NCI-H82 treated with DMSO at 0.1 percent for 48 hours (cell line): ENCODE results near the gene SNED1.

ENCODE experiments used
- DNase-seq: peaks from one replicate; lab custom pipeline; 2025; ENCODE audit not compliant: unreplicated experiment; lab: John Stamatoyannopoulos, UW

SNED1 gene

DNA sequence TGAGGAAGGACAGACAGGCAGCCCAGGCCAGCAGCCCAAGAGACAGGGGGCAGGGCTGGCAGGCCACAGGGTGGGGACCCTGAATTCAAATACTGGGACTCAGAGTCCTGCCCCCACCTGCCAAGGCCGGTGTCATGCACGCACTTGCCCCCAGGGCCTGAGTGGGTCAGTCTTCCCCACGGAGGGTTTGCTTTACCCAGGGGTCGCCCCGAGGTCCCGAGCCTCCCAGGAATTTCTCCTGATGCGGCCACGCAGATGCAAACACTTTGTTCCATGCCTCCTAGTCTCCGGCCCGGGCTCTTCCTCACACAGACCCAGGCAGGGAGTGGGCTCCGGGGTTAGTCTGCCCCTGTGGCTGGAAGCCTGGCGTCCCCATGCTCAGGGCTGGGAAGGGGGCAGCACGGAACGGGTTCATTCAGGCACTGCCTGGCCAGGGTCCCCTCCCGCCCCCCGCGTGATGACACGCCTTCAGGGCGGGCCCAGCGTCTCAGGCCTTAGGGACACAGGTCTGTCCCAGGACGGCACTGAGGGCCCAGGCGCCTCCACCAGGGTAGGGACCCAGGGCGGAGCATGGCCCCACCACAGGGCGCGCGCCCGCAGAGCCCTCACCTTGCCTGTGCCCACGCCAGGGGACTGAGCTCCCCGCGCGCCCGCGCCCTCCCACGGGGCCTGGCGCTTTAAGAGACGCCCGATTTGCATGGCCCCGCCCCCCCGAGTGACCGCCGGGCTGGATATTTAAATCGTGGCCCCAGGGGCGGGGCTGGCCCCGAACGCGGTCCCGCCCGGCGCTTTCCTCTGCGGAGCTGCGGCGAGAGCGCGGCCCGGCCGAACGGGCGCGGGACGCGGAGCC, at the start of gene SNED1:
Gene SNED1, plus strand, starts transcription at position 763 of the 850 bp plus-strand sequence. CDS start 220 bp downstream, outside the sequence.
- peak; percentile 11 for DNase-seq

DNA sequence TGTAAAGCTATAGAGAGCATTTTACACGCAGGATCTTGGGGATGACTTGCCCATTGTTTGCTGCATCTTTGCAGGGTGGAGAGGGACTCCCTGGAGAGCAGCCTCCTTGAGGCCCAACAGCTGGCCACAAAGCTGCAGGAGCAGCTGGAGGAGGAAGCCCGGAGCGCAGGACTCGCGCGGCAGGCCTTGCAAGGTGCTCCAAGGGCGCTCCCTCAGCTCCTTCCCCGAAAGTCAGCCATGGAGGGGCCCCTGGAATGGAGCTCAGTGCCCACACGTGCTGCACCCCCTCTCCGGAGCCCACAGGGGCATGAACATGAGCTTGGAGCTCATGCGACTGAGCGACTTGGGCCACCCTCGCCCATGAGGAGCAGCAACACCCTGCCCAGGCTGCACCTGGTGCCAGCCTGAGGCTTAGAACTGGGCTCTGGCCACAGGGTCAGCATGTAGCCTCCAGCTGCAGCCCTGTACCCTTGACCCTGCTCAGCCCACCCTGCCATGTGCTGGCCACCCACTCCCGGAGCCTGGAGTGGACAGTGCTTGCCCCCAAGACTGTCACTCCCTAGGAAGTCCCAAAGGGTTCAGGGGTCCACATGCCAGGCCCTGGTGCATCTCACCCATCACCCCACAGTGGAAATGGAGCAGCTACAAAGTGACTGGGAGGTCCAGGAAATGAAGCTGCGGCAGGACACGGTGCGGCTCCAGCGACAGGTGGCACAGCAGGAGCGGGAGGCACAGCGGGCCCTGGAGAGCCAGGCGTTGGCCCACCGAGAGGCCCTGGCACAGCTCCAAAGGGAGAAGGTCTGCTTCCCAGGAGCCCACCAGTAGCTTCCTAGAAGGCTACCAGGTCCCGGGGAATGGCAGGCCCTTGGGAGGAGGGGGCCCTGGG, 49.3 kb upstream of the SNED1 start:
- no peak for DNase-seq

DNA sequence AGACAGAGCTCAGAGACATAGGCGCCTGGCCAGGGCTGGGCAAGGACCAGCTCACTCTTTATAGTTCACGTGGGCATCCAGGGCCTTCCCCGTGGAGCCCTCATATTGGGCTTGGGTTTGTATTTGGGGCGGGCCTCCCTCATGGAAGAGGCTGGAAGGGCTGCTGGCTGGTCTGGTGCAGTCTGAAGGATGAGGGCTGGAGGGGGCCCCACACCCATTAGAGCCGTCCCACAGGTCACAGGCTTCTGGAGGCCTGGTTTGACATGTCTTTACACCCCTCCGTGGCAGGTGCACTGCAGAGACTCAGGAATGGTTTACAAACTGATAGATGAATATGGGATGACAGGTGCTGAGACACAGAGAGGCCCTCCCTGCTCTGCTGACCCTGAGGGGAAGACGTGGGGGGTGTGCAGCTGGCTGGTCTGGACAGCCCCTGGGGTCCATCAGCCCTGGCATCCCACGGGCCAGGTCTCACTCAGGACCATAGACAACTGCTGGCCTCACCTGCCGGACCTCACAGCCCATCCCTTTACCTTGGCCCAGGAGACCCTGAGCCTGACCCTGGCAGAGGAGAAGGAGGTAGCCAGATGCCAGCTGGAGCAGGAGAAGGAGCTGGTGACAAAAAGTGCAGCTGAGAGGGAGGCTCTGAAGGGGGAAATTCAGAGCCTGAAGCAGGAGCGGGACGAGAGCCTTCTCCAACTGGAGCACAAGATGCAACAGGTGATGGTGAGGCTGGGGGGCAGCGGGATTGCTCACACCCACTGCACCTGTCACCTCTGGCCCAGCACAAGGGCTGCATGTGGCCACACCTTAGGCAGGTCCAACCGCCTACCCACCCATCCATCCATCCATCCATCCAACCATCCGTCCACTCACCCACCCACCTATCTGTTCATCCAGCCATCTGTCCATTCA, 48.4 kb upstream of the SNED1 start:
- no peak for DNase-seq

DNA sequence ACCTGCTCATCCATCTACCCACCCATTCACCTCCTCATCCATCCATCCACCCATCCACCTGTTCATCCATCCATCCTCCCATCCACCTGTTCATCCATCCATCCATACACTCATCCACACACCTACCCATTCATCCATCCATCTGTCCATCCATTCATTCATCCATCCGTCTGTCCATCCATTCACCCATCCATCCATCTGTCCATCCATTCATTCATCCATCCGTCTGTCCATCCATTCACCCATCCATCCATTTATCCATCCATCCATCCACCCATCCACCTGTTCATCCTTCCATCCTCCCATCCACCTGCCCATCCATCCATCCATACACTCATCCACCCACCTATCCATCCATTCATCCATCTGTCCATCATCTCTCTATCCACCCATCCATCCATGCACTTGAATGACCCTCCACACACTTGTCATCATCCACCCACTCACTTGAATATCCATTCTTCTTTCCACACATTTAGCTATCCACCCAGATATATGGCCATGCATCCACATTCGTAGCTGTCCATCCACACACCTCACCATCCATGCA, 47.3 kb upstream of the SNED1 start:
- DNase-seq = no peak

DNA sequence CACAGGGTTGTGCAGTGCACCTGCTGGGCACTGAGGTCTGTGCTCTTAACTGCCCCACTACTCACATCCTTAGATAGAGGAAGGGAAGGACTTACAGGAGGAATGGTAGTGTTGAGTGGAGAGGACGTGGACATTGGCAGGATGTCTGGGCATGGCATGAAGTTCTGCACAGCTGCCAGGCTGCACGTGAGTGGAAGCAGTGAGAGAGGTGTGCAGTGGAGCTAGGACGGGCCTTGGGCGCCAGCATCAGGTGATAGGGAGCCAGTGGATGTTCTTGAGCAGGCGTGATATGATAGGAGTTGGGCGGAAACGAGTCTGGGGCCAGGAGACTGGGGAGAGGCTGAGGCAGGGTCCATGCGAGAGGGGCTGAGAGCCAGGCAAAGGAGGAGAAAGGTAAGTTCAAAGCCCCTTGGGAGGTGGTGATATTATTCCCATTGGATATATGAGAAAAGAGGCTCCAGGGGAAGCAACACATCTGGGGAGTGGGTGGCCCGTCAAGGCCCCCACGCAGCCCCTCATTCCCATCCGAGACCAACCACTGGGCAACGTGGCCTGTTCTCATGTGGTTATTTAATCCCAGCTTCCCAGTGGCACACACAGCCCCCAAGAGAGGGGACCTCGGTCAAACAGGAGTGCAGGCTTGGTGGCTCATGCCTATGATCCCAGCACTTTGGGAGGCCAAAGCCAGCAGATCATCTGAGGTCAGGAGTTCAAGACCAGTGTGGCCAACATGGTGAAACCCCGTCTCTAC, 45.7 kb upstream of the SNED1 start:
- DNase-seq = no peak

DNA sequence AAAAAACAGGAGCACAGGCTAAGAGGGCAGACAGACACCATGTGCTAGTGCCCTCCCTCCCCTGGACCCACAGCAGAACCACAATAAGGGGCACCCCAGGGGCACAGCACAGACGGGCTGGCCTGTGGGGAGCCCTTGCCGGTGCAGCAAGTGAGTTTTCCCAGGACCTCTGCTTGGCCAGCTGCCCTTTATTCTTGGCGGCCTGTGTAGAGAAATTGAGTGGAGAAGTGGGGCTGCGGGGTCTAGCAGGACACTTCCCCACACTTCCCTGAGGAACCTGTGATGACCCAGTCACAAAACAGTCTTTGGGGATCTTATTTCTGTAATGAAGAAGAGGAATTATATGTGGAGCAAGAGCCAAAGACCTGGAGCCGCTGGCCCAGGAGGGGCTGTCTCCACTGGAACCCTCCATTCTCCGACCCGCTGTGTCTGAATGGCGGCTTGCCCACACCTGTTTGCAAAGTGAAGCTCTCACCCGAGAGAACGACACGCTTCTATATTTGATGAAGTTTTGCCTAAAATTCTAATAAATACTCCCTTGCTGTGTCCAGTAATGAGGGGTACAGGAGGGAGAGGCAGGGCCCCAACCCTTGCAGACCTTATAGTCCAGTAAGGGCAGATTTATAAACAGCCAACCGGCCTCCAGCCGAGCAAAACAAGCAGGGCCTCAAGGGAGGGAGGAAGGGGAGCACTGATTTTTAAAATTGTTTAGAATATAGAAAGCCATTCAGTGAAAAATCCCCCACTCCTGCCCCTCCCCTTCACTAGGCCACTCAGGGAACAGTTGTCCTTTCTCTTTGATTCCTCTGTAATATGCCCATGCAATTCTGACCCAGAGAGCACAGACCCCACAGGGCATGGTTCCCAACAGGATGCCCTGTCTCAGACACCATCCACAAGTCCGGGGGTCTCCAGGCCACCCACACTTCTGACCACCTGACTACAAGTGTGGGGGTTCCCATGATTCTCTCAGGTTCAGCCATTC, 44.7 kb upstream of the SNED1 start:
- DNase-seq = no peak

DNA sequence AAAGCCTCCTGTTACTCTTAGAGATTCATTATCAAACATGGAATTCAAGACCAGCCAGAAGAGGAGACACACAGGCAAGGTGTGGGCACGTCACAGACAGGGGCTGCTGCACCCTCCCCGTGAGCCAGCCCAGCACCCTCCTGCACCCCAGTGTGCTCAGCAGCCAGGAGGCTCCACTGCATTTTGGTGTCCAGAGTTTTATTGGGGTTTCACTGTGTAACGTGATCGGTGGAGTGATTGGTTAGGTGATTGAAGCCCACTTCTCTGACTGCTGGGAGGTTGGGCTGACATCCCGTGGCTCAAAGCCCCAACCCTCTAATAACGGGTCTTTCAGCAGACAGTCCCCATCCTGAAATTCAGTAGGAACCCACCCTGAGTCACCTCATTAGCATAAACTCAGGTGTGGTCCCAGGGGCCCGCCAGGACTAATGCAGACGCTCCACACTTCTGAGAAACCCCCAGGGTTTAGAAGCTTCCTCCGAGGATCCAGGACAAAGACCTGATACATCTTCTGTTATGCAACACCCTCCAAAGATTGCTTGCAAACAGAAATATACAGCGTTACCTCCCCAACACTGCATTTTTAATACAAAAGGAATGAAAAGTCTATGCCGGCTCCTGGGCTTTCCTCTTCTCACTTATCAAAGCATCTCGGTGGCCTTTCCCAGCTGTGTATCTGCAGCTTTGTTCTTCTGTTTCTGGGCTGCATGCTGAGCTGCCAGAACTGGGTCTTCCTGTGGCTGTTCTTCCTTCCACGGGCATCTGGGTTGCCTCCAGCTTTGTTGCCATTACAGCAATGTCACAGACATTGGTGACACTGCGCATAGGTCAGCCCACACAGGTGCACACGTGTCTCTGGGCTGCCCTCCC, 43.7 kb upstream of the SNED1 start:
- no peak for DNase-seq

DNA sequence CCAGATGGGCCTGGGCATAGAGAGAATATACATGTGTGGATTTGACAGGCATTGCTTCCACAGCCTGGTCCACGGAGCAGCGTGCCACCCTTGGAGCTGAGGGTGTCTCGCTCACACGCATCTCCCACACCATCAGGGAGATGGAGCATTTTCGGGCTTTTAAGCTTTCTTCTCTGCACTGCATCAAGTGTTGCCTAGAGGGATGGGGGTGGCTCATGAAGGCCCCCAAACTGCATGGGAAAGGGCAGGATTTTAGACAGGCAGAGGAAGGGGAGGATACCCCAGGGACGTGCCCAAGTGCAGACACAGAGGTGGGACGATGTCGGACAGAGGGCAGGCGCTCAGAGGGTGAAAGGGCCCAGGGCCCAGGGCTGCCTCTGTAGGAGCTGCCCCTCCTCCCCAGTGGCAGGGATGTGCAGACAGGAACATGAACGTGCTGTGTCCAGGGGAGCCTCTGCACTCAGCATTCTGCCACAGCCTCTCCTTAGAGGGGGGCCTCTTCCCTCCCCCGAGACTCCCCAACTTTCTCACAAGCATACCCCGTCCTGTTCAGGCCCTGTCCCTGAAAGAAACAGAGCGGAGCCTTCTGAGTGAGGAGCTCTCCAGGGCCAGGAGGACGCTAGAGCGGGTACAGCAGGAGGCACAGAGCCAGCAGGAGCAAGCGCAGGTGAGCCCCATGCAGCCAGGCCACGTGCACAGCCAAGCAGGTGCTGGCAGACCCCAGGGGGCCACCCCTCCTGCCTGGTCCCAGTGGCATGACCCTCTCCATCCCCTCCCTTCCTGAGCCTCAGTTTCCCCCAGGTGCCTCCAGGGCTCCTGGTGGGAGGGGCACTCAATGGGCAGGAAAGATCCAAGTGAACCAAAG, 42.9 kb upstream of the SNED1 start:
- no peak for DNase-seq

DNA sequence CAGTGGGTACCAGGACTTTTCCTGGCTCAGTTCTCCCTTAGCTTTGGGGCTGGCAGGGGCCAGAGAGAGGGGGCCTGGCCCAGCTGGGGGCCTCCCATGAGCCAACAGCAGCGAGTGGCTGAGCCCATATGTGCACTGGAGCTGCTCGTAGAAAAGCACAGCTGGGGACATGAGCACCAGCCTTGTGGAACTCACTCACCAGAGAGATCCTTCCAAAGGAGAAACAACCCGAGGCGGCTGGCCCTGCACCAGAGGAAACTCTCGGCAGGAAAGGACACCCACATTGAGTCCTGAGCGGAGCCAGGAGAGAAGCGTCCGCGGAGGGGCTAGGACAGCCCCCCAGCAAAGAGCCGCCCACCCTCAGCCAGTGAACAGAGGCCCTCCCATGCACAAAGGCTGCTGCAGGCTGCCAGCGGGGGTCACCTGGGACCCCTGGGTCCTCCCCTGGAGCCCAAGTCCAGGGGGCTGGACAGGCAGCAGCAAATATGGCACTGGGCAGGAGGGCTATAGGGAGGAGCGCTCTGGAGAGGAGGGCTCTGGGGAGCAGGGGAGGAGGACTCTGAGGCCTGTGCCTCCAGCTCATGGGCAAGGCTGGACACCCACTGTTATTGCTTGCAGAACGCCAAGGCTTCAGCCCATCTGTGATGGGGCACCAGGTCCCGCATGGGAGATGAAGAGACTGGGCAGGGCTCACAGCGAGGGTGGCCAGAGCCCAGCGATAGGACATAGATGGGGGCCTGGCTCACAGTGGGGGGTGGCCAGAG, 42.1 kb upstream of the SNED1 start:
- DNase-seq = no peak

DNA sequence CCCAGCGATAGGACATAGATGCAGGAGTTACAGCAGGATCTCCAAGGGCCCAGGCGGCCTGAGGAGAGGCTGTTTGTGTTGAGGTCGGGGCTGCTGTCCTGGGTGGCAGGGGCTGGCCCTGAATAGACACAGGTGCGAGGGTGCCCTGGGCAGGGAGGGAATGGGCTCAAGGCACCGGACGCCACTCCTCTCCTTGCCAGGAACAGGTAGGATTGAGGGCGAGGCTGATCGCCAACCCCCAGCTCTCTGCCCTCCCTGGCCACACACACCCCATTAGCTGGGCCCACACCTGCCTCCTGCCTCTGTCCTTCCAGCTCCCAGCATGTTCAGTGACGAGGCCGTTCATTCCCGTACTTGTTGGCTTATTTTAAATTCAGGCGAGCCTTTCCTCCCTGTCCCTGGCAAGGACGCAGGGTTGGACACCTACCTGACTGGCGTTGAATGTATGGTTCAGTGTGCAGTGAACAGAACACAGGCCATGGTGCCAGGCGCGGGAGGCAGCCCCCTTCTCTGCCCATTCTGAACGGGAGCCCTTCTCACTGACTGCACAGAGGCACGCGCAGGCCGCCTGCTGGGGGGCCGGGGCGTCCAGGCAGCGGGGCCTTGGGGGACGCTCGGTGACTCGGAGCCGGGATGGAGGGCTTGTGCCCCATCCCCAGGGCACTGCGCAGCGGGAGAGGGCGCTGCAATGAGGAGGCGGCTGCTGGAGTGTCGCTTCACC, 41.3 kb upstream of the SNED1 start:
- no peak for DNase-seq

DNA sequence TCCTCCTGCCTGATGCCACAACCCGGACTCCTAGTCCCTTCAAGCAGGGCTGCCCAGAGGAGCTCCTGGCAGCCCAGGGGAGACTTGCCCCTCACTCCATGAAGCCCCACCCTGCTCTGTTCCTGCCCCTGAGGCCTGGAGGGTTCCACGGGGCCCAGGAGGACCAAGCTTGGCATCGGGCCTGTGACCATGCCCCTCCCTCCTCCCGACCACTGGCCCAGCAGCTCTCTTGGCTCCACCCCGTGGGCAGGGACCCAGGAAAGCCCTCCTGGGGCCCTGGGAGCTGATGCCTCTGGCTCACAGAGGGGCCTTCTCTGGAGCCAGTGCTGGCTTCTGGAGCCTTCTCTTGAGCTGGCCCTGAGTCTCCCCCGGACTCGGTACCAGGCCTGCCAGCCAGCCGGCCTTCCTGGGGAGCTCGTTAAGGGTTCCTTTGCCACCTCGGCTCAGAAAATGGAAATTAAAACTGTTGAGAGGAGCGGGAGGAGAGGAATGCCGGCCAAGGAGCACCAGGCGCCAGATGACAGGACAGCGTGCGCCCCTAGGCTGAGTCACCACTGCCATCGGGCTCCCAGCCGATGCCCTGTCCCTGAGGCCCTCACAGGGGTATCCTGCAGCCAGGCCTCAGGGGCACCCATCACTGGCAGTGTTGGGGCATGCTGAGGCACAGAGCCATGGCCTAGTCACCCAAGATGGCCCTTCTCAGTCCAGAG, 40.6 kb upstream of the SNED1 start:
- DNase-seq = no peak

DNA sequence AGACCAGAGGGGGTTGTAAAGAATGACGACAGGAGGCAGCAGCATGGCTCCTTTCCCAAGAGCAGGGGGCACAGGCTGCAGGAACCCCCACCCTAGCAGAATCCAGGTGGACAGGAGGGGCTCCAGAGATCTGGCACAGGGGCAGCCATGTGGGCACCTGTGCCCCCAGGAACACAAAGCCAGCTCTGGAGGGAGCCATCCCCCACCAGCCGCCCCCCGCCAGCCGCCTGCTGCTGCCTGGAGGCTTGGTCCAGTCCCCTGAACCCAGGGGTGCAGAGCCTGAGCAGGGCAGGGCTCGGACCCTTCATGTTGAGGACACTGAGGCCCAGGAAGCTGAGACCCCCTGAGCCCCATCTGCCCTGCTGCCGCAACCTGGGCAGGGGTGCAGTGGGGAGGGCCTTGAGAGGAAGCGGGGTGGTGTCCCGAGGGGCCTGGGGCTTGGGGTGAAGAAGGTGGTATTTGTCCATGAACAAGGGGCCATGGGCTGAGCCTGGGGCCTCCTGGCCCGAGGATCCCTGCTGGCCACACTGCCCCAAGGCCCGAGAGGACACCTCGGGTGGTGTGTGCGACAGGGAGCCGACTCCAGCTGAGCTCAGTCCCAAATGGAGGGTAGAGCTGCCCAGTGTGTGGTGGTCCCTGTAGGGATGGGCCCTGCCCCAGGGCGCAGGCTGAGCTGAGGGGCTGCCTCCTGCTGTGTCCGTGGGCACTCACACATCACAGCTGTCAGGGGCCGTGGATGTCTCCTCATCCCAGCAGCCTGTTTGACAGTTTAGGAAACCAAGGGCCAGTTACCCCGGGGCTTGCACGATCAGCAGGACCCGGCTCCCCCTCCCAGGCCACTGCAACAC, 39.8 kb upstream of the SNED1 start:
- no peak for DNase-seq

DNA sequence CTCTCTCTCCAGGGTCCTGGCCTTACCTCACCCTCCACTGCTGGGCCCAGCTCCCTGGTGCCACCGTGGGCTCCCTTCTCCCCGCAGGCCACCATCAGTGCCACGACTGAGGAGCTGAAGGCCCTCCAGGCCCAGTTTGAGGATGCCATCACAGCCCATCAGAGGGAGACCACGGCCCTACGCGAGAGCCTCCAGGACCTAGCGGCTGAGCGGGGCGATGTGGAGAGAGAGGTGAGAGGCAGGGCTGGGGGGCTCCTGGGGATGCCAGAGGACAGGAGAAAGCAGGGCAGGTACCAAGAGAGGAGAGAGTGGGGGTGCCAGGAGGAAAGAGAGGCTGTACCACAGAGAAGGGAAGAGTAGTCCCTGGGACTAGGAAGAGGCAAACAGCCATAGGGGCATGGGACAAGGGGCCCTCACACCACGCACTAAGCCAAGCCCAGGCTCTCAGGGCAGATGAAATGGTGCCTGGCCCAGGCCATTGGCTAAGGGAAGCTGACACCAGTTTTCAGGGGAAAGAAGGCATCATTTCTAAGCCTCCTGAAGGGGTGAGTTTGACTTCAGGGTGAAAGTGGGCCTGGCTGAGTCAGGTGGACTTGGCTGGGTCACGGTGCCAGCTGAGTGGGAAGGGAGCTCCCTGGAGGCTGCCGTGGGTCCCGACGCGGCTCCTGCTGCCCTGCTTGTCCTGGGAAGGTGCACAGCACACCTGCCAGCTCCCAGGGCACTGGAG, 39.0 kb upstream of the SNED1 start:
- DNase-seq = no peak
